ENCODE results near the gene FLT3. TPM values are rescaled to one million over a fixed set of nuclear protein-coding genes. Genes with fewer than 3 reads are reported as not detected.
"Not testable (repeated sequence)": the region's sequence is repeated elsewhere in the genome, so short reads cannot be mapped to it uniquely, and the experiment has no call there.

The FLT3 gene
- polyA plus RNA-seq, 3 donors: 0.19 to 1.8 TPM; not detected in 1

- no peak overlapping the region for H3K27ac ChIP-seq (ENCODE audit: low read depth, low read length)
Measured at GRCh38 chr13:28027071-28027470, 73.3 kb downstream of the FLT3 start.

- WGBS, 3 donors: 88 to 91% (median 91%) methylated on average over 9 of the region's 9 CpGs
- H3K27ac ChIP-seq (ENCODE audit: low read depth, low read length): no peak overlapping the region
Measured at GRCh38 chr13:28026508-28026907, 73.9 kb downstream of the FLT3 start.

- H3K27ac ChIP-seq (ENCODE audit: low read depth, low read length): no peak overlapping the region
- 51 to 64% (median 62%) methylated on average over 9 of the region's 9 CpGs for WGBS, 3 donors
Measured at GRCh38 chr13:28022848-28023518, 77.4 kb downstream of the FLT3 start.

DNA sequence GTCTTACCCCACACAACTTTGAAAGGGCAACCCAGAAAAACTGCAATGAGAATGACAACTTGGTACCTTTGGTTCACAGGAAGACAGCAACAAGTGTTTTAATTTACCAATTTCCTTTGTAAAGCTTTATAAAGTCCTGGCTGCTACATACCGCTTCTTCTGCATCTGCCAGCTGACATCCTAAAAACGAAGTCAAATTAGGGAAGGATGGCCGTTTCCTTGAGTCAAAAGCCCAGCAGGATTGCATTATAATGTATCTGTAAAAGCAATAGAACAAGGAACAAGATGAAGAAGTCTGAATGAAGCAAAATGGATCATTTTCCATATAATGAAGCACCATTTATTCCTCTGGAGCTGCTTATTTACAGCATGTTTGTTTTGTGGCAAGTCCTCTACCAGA lies 86.1 kb downstream of the FLT3 start:
- H3K27ac ChIP-seq (ENCODE audit: low read depth, low read length): no peak overlapping the region
- 31 to 59% (median 38%) methylated on average over 3 of the region's 3 CpGs for WGBS, 3 donors

- 79 to 85% (median 79%) methylated on average over 1 of the region's 1 CpG for WGBS, 3 donors
Measured at GRCh38 chr13:28013482-28013881, 86.9 kb downstream of the FLT3 start.

GRCh38 chr13:28012896-28013295 lies 87.5 kb downstream of the FLT3 start:
- H3K27ac ChIP-seq (ENCODE audit: low read depth, low read length): no peak overlapping the region

More at GRCh38 chr13:28013482-28013881, 86.9 kb downstream of the FLT3 start:
- H3K27ac ChIP-seq (ENCODE audit: low read depth, low read length): no peak overlapping the region

DNA sequence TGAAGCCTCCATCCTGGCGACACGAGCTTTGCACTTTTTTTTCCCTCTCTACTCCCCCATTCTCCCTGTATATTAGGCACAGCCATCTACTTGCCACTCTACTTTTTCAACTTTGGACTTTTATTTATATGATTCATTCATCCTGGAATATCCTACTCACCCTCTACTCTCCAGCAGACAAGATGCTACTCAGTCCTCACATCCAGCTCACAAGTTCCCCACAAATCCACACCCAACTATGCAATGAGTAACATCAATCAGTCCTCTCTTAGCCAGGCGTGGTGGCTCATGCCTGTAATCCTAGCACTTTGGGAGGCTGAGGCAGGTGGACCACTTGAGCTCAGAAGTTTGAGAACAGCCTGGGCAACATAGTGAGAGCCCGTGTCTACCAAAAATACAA lies 88.0 kb downstream of the FLT3 start:
- H3K27ac ChIP-seq (ENCODE audit: low read depth, low read length): no peak overlapping the region
- 78 to 88% (median 85%) methylated on average over 4 of the region's 4 CpGs for WGBS, 3 donors

DNA sequence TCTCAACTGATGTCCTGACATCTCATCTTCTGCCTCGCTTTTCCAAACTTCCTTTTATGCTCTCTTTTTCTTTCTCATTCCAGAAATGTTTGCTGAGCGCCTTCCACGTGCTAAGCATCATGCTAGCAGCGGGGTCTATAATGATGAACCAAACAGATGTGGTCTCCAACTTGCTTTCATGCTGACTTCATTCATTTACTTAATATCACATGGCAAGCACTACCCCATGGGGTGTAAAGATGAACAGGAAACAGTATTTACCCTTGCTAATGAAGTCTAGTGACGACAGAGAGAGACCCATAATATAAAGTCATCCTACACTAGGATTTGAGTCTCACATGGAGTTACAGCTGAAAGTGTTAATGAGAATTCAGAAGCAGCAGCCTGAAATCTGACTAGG lies 90.3 kb downstream of the FLT3 start:
- WGBS, 3 donors: 65 to 85% (median 83%) methylated on average over 5 of the region's 5 CpGs
- H3K27ac ChIP-seq (ENCODE audit: low read depth, low read length): no peak overlapping the region

- 94 to 95% (median 95%) methylated on average over 13 of the region's 13 CpGs for WGBS, 3 donors
- not testable (repeated sequence) for H3K27ac ChIP-seq (ENCODE audit: low read depth, low read length)
Measured at GRCh38 chr13:28005016-28005415, 95.4 kb downstream of the FLT3 start.

DNA sequence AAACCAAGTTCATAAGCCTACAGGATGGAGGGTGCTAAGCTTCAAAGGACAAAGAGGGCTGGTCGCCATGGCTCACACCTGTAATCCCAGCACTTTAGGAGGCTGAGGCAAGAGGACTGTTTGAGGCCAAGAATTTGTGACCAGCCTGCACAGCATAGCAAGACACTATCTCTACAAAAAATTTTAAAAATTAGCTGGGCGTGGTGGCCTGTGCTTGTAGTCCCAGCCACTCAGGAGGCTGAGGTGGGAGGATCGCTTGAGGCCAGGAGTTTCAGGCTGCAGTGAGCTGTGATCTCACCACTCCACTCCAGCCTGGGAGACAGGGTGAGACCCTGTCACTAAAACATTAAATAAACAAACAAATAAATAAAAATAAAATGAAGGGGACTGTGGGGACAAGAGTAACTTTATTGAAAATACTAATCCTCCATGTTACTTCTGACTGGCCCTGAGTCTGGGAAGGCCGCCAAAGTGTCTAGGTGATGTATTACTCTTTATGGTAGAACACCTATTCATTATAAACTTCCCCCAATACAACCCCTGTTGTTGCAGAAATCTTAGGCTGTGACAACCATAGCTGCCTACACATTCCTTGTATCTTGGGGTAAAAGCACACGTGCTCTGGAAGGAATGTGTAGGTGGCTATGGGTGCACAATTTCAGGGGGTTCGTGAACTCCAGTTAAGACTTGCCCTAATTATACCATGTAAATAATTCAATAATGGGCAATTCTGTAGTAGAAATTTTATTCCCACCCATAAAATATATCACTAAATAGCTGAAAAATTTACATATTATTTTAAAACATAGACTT lies 97.3 kb downstream of the FLT3 start:
- 74 to 78% (median 76%) methylated on average over 6 of the region's 6 CpGs for WGBS, 3 donors
- no peak overlapping the region for H3K27ac ChIP-seq (ENCODE audit: low read depth, low read length)

DNA sequence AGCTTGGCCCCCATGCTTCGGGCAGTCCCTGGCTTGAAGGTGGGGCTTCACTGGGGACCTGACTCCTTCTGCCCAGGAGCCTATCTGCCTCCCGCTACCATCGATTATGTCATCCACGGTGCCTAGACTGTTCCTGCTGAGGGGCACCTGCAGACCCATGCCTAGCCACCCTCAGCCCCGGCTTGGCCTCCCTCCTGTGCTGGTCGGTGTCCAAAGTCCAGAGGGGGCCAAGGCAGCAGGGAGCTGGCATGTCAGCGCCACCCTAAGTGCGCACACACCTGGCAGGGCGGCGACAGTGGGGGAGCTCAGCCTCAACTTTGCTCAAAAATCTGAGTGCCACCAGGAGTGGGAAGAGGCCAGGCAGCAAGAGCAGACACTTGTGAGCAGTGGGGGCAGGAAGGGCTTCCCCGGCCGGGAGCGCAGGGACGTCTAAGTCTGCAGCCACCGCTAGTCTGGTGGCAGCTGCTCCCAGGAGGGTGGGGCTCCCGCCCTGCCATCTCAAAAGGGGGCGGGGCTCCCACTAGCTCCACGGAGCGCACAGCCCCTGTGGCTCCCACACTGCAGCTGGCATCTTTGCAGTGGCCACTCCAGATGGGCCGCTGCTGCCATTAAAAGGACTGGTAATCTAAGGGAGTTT lies 98.4 kb downstream of the FLT3 start:
- H3K27ac ChIP-seq (ENCODE audit: low read depth, low read length): no peak overlapping the region
- 82 to 88% (median 86%) methylated on average over 20 of the region's 20 CpGs for WGBS, 3 donors

- WGBS, 3 donors: 72 to 94% (median 80%) methylated on average over 11 of the region's 11 CpGs
- H3K27ac ChIP-seq (ENCODE audit: low read depth, low read length): no peak overlapping the region
Measured at GRCh38 chr13:28001049-28001448, 99.3 kb downstream of the FLT3 start.

GRCh38 chr13:28000567-28000966 lies 99.8 kb downstream of the FLT3 start:
- WGBS, 3 donors: 42 to 49% (median 46%) methylated on average over 5 of the region's 5 CpGs
- no peak overlapping the region for H3K27ac ChIP-seq (ENCODE audit: low read depth, low read length)

DNA sequence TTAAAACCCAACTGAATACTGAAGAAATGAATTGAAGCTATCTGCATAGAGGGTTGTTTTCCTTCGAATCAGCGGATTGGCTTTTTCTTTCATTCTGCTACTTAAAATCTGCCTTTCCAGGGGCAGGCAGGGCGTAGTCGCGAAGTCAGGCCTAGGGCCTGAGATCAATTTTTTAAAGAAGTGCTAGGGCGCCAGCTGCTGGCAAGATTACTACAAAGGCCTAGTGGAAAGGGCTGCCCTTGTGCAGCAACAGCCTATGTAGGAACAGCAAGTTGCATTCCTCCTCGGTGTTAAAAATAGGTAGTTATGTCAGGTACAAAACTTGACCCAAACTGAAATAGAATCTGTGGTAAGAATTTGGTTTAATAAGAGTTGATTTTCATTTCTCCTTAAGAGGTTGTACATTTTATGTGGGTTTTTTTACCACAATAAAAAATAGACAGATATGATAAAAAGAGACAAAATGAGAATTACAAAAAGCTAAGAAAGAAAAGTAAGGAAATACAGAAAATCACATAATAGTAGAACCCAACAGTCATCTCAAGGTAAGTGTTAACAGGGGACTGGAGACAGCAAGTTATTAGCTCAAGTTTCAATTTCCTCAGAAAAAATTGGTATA lies 102.4 kb downstream of the FLT3 start:
- no peak overlapping the region for H3K27ac ChIP-seq (ENCODE audit: low read depth, low read length)
- WGBS, 3 donors: 28 to 63% (median 47%) methylated on average over 7 of the region's 7 CpGs

GRCh38 chr13:27991881-27992280 lies 108.5 kb downstream of the FLT3 start:
- 68 to 79% (median 75%) methylated on average over 6 of the region's 6 CpGs for WGBS, 3 donors
- H3K27ac ChIP-seq (ENCODE audit: low read depth, low read length): no peak overlapping the region

DNA sequence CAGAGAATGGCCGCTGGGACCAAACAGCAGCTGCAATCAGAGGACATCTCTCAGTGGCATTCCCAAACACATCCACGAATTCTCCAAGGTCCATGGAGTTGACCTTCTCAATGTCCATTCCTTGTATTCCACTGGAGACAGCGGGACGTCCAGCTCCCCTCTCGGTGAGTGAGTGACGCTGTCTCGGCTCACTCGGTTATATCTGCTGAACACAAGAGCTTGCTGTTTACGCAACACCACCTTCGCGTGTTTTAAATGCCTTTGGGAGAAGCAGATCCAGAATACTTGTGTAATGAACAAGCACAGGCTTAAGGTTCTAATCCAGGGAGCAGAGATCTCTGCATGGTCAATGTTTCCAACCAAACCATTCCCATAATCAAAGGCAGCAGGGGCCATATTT lies 111.9 kb downstream of the FLT3 start, which contains the start of gene URAD:
TSS of gene URAD (minus strand) at position 174 of the 400 bp plus-strand sequence. CDS start at position 118, 56 bp downstream.
- no peak within 1 kb of the TSS for H3K27ac ChIP-seq (ENCODE audit: low read depth, low read length)
- 62 to 80% (median 78%) methylated on average over 11 of the region's 11 CpGs for WGBS, 3 donors

GRCh38 chr13:27985600-27985999 lies 114.8 kb downstream of the FLT3 start:
- WGBS, 3 donors: 81 to 97% (median 89%) methylated on average over 1 of the region's 1 CpG
- no peak overlapping the region for H3K27ac ChIP-seq (ENCODE audit: low read depth, low read length)

- whole genome bisulfite sequencing, 3 donors: 57 to 61% (median 57%) methylated on average over 2 of the region's 2 CpGs
- no peak overlapping the region for H3K27ac ChIP-seq (ENCODE audit: low read depth, low read length)
Measured at GRCh38 chr13:27982361-27982760, 118.0 kb downstream of the FLT3 start.
